Stimulated activated CD8-positive, alpha-beta memory T cell treated with anti-CD3 and anti-CD28 coated beads, Interleukin-7, amount 100 ng/mL, for 24 hours (primary cell): ENCODE measurements around the gene CENPM.
"Not testable (repeated sequence)": the region's sequence is repeated elsewhere in the genome, so short reads cannot be mapped to it uniquely, and the experiment has no call there.

Experiments used
- DNase-seq: peaks from one replicate; pipeline ENCODE4 v3.0.0-alpha.2; 2020; ENCODE audit warnings: low read depth

Gene CENPM

GRCh38 chr22:41966225-41966606 lies 19.3 kb upstream of the CENPM start:
- no peak for DNase-seq

- no peak for DNase-seq
Measured at GRCh38 chr22:41964112-41964491, 17.1 kb upstream of the CENPM start.

GRCh38 chr22:41963453-41964111 lies 16.6 kb upstream of the CENPM start:
- DNase-seq: no peak

GRCh38 chr22:41957941-41958556 lies 11.1 kb upstream of the CENPM start:
- DNase-seq: no peak

GRCh38 chr22:41952713-41953112 lies 5.8 kb upstream of the CENPM start:
- no peak for DNase-seq

GRCh38 chr22:41951898-41952474 lies 5.0 kb upstream of the CENPM start, which contains the start of gene SMIM45:
Gene SMIM45 (plus strand): TSS chr22:41952150.
- DNase-seq: no peak

- DNase-seq: no peak
Measured at GRCh38 chr22:41949297-41949965, 2.5 kb upstream of the CENPM start.

- not testable (repeated sequence) for DNase-seq
Measured at GRCh38 chr22:41948928-41949296, 2.0 kb upstream of the CENPM start.

- DNase-seq: no peak
Measured at GRCh38 chr22:41948142-41948541, 1.2 kb upstream of the CENPM start.

- DNase-seq: no peak
Measured at GRCh38 chr22:41947424-41948080, 600 bp upstream of the CENPM start.

GRCh38 chr22:41943661-41944209 lies 3.2 kb downstream of the CENPM start:
- DNase-seq: no peak

GRCh38 chr22:41940832-41941765 lies 5.9 kb downstream of the CENPM start:
- peak; percentile 64 for DNase-seq

- peak; percentile 86 for DNase-seq
Measured at GRCh38 chr22:41939981-41940831, 6.7 kb downstream of the CENPM start.

- no peak for DNase-seq
Measured at GRCh38 chr22:41936894-41937169, 10.1 kb downstream of the CENPM start.

- no peak for DNase-seq
Measured at GRCh38 chr22:41935509-41935908, 11.4 kb downstream of the CENPM start.

- no peak for DNase-seq
Measured at GRCh38 chr22:41935015-41935351, 12.0 kb downstream of the CENPM start.

GRCh38 chr22:41934284-41935014 lies 12.5 kb downstream of the CENPM start:
- DNase-seq: no peak

GRCh38 chr22:41933411-41934177 lies 13.4 kb downstream of the CENPM start:
- DNase-seq: no peak

GRCh38 chr22:41932353-41932752 lies 14.6 kb downstream of the CENPM start:
- DNase-seq: no peak
